Globus pallidus (tissue), 1 donor: ENCODE data around the gene TMEM38A.
"Not testable (repeated sequence)": the region's sequence is repeated elsewhere in the genome, so short reads cannot be mapped to it uniquely, and the experiment has no call there.

Source experiments
- DNase-seq: peaks from one replicate; pipeline ENCODE4 v3.0.0-alpha.2; 2015; ENCODE audit warnings: low spot score

TMEM38A gene

GRCh38 chr19:16677055-16677454, 16.1 kb downstream of the TMEM38A start:
- no peak for DNase-seq

- no peak for DNase-seq
These were observed 17.6 kb downstream of the TMEM38A start for GRCh38 chr19:16678498-16678897.

GRCh38 chr19:16679811-16680210, 18.9 kb downstream of the TMEM38A start:
- no peak for DNase-seq

- no peak for DNase-seq
These were observed 21.6 kb downstream of the TMEM38A start for GRCh38 chr19:16682539-16682938.

GRCh38 chr19:16684216-16684615, 23.3 kb downstream of the TMEM38A start:
- DNase-seq: no peak

GRCh38 chr19:16688084-16688483, 27.1 kb downstream of the TMEM38A start:
- DNase-seq: no peak

GRCh38 chr19:16698914-16699313, 38.0 kb downstream of the TMEM38A start:
- no peak for DNase-seq

GRCh38 chr19:16702123-16702522, 41.2 kb downstream of the TMEM38A start:
- no peak for DNase-seq

- no peak for DNase-seq
These were observed 42.7 kb downstream of the TMEM38A start for GRCh38 chr19:16703677-16704076.

GRCh38 chr19:16710870-16711269, 49.9 kb downstream of the TMEM38A start:
- not testable (repeated sequence) for DNase-seq

GRCh38 chr19:16712295-16712694, 51.4 kb downstream of the TMEM38A start:
- not testable (repeated sequence) for DNase-seq

GRCh38 chr19:16714702-16715287, 53.9 kb downstream of the TMEM38A start:
- DNase-seq: peak; percentile 40

GRCh38 chr19:16715611-16716010, 54.7 kb downstream of the TMEM38A start:
- DNase-seq: no peak

- DNase-seq: no peak
These were observed 60.1 kb downstream of the TMEM38A start for GRCh38 chr19:16721051-16721450.

- no peak for DNase-seq
These were observed 61.7 kb downstream of the TMEM38A start for GRCh38 chr19:16722591-16722990.

- DNase-seq: no peak
These were observed 66.0 kb downstream of the TMEM38A start for GRCh38 chr19:16726916-16727315.

- not testable (repeated sequence) for DNase-seq
These were observed 74.8 kb downstream of the TMEM38A start for GRCh38 chr19:16735650-16736266.

GRCh38 chr19:16736709-16737108, 75.8 kb downstream of the TMEM38A start:
- no peak for DNase-seq

- no peak for DNase-seq
These were observed 77.0 kb downstream of the TMEM38A start for GRCh38 chr19:16737911-16738310.

- DNase-seq: no peak
These were observed 78.6 kb downstream of the TMEM38A start for GRCh38 chr19:16739546-16739945.
